ENCODE data around the gene SSBP3.
"Not testable (repeated sequence)": the region's sequence is repeated elsewhere in the genome, so short reads cannot be mapped to it uniquely, and the experiment has no call there.

SSBP3 gene

GRCh38 chr1:54237586-54237985 lies 168.6 kb downstream of the SSBP3 start:
- no peak for TF ChIP-seq CTCF (IDR thresholded peaks at IDR 0.05; ENCODE audit: control insufficient read depth, extremely low read depth, insufficient read depth)

GRCh38 chr1:54234284-54234683 lies 171.9 kb downstream of the SSBP3 start:
- no peak overlapping the region for H3K4me3 ChIP-seq (ENCODE audit: low read depth, low read length)
- no peak for TF ChIP-seq CTCF (IDR thresholded peaks at IDR 0.05; ENCODE audit: control insufficient read depth, extremely low read depth, insufficient read depth)
- no peak for DNase-seq (ENCODE audit: low read depth)

More at GRCh38 chr1:54237586-54237985, 168.6 kb downstream of the SSBP3 start:
- DNase-seq (ENCODE audit: low read depth) = no peak
- H3K4me3 ChIP-seq (ENCODE audit: low read depth, low read length) = no peak overlapping the region

GRCh38 chr1:54233196-54233595 lies 173.0 kb downstream of the SSBP3 start:
- not testable (repeated sequence) for H3K4me3 ChIP-seq (ENCODE audit: low read depth, low read length)

GRCh38 chr1:54230507-54231339 lies 175.5 kb downstream of the SSBP3 start:
- DNase-seq (ENCODE audit: low read depth) = no peak
- H3K4me3 ChIP-seq (ENCODE audit: low read depth, low read length) = no peak overlapping the region
- no peak for TF ChIP-seq CTCF (IDR thresholded peaks at IDR 0.05; ENCODE audit: control insufficient read depth, extremely low read depth, insufficient read depth)

More at GRCh38 chr1:54233196-54233595, 173.0 kb downstream of the SSBP3 start:
- DNase-seq (ENCODE audit: low read depth) = not testable (repeated sequence)

GRCh38 chr1:54229281-54229891 lies 176.8 kb downstream of the SSBP3 start:
- DNase-seq (ENCODE audit: low read depth) = no peak
- TF ChIP-seq CTCF (IDR thresholded peaks at IDR 0.05; ENCODE audit: control insufficient read depth, extremely low read depth, insufficient read depth) = no peak
- H3K4me3 ChIP-seq (ENCODE audit: low read depth, low read length) = no peak overlapping the region

- TF ChIP-seq CTCF (IDR thresholded peaks at IDR 0.05; ENCODE audit: control insufficient read depth, extremely low read depth, insufficient read depth) = no peak
- H3K4me3 ChIP-seq (ENCODE audit: low read depth, low read length) = no peak overlapping the region
- DNase-seq (ENCODE audit: low read depth) = no peak
These were observed 177.5 kb downstream of the SSBP3 start for GRCh38 chr1:54228638-54229079.

GRCh38 chr1:54227891-54228310 lies 178.3 kb downstream of the SSBP3 start:
- H3K4me3 ChIP-seq (ENCODE audit: low read depth, low read length) = no peak overlapping the region
- DNase-seq (ENCODE audit: low read depth) = no peak
- no peak; the same call in 1 of the 2 replicates for TF ChIP-seq CTCF (IDR thresholded peaks at IDR 0.05; ENCODE audit: control insufficient read depth, extremely low read depth, insufficient read depth)
